ENCODE measurements around the gene LARGE2. TPM values are rescaled to one million over a fixed set of nuclear protein-coding genes. Genes with fewer than 3 reads are reported as not detected.

The LARGE2 gene
- total and polyA plus RNA-seq, 10 of the 15 experiments (the other 5 are each of a cell fraction or from before 2014, with no cell fraction given) = 0.03 to 0.41 (median 0.19) TPM; not detected in 6

GRCh38 chr11:45889555-45889954 is 32.9 kb upstream of the LARGE2 start:
- H3K4me3 ChIP-seq = no peak overlapping the region
- no peak overlapping the region for H3K9ac ChIP-seq (ENCODE audit: control insufficient read depth, insufficient read depth, low read length)
- H3K4me2 ChIP-seq (ENCODE audit: control insufficient read depth, insufficient read depth) = no peak overlapping the region
- H3K27ac ChIP-seq (ENCODE audit: control insufficient read depth, insufficient read depth) = no peak overlapping the region
- intact Hi-C loops (cut with micrococcal nuclease; ENCODE audit: unreplicated experiment) (no loop called here), in situ Hi-C loops (cut with MboI) (no loop called here)
- FAIRE-seq (no peak), DNase-seq (ENCODE audit: low read depth, low spot score) (no peak), ATAC-seq (no peak)
- no peaks in the 10 kb centered on the region for H3K36me3 ChIP-seq (ENCODE audit: control insufficient read depth in 2 of 2, insufficient read depth in 2 of 2, low read length in 1 of 2)
- H2AFZ ChIP-seq (ENCODE audit: control insufficient read depth, low read depth, low read length) = no peak overlapping the region
- ChIA-PET RAD21 (ENCODE audit: unreplicated experiment) (no interaction called here), SMC1A (ENCODE audit: uncharacterized antibody, unreplicated experiment) (interaction anchor here (0.6 to 1.6 kb wide), 3 partner anchors 9 to 159 kb away, joined by 3 read pairs; no protein-coding TSS in a partner anchor), CTCF (no interaction called here), POLR2A (no interaction called here)
- WGBS (ENCODE audit: insufficient coverage, insufficient replicate concordance, low lambda C conversion rate, missing lambda C conversion rate) = 43% methylated on average over 8 of the region's 8 CpGs
- no peaks in the 10 kb centered on the region for H3K79me2 ChIP-seq (ENCODE audit: control insufficient read depth, insufficient read depth, low read length)
- no peaks in the 10 kb centered on the region for H3K9me3 ChIP-seq (replicated peaks; ENCODE audit: control insufficient read depth, insufficient read depth, low read length)
- peaks cover 3% of the 10 kb centered on the region for H4K20me1 ChIP-seq (ENCODE audit: control insufficient read depth, insufficient read depth)
- TF ChIP-seq PKNOX1 (IDR thresholded peaks at IDR 0.05) (no peak), ATF3 (IDR thresholded peaks at IDR 0.05; ENCODE audit: borderline replicate concordance, extremely low read depth, low read depth, low read length) (no peak), BRCA1 (IDR thresholded peaks at IDR 0.05; ENCODE audit: low read depth, low read length) (no peak), CHD1 (IDR thresholded peaks at IDR 0.05; ENCODE audit: low read depth, low read length) (no peak), CHD4 (IDR thresholded peaks at IDR 0.05) (no peak), ASH2L (IDR thresholded peaks at IDR 0.05; ENCODE audit: borderline replicate concordance, low read depth) (no peak), CREB1 (IDR thresholded peaks at IDR 0.05; ENCODE audit: low read depth) (no peak), CUX1 (IDR thresholded peaks at IDR 0.05; ENCODE audit: insufficient replicate concordance, low read depth, low read length) (no peak)
- no peaks in the 10 kb centered on the region; a peak in 1 of 4 replicates for H3K27me3 ChIP-seq (replicated peaks in 1 of 2; ENCODE audit: control insufficient read depth in 2 of 2, insufficient read depth in 2 of 2, low read length in 1 of 2)
- no peaks in the 10 kb centered on the region for H3K4me1 ChIP-seq (ENCODE audit: control insufficient read depth, insufficient read depth, low read length)
- BruUV-seq (replicated peaks) = no TSS peak

Data from GM12878 (cell line).